Testis (tissue), 3 donors: Measurements from ENCODE around the gene ARID5A. TPM values are rescaled to one million over a fixed set of nuclear protein-coding genes. Genes with fewer than 3 reads are reported as not detected.

Experiments used
- DNase-seq: peaks from one replicate; pipeline ENCODE4 v3.0.0-alpha.2; 2019
- H3K27ac ChIP-seq, 2 donors: fragments of 200-600 bp; sonication (generic); one replicate each; pipeline ENCODE4 v1.5.1; 2019
- H3K27me3 ChIP-seq: fragments of 200-600 bp; sonication (generic); one replicate; pipeline ENCODE4 v1.5.1; 2019
- H3K36me3 ChIP-seq: fragments of 200-600 bp; sonication (generic); one replicate; pipeline ENCODE4 v1.5.1; 2017; ENCODE audit warnings: low read depth; ENCODE audit errors: missing control alignments
- H3K4me1 ChIP-seq: fragments of 200-600 bp; sonication (generic); one replicate; pipeline ENCODE4 v1.5.1; 2019
- H3K4me3 ChIP-seq, 2 donors: fragments of 200-600 bp; sonication (generic); one replicate each; pipeline ENCODE4 v1.5.1; 2017 to 2019
- H3K9me3 ChIP-seq: fragments of 200-600 bp; sonication (generic); one replicate; pipeline ENCODE4 v1.5.1; 2017
- POLR2A ChIP-seq: fragments of 450-650 bp; IDR thresholded peaks from one replicate; pipeline ENCODE4 v1.6.1; 2017; ENCODE audit warnings: antibody characterized with exemption, mild to moderate bottlenecking, moderate library complexity
- WGBS, 2 donors: methylation state at CpG; one replicate each; pipeline ENCODE4 v1.1.5; 2018; 5-methylcytosine and 5-hydroxymethylcytosine counted together
- intact Hi-C: fragments of 100-400 bp; cut with DNase I; formaldehyde crosslinking; loops from one replicate; pipeline ENCODE4 v1.15.1; 2023; ENCODE audit warnings: low total_unique reads
- polyA plus RNA-seq: library from polyadenylated mRNA; stranded (reverse); fragments of 350-450 nt; fragmentation: Illumina TruSeq; extraction: RNeasy Lipid Tissue Mini Kit (QIAGEN cat#74804); gene quantifications from one replicate; pipeline ENCODE4 v1.2.3, GENCODE V29; 2014; ENCODE audit warnings: low read depth, low replicate concordance; ENCODE audit not compliant: insufficient read depth
- total RNA-seq, 2 donors: library from RNA; depleted of rRNA; stranded (reverse); fragments of >200 nt; gene quantifications; one replicate each; pipeline ENCODE4 v1.2.3, GENCODE V29; 2016
- TF ChIP-seq, protein P1 (sequence below), 3 experiments: fragments of 450-650 bp in 2 of 3; fragments of 200-600 bp in 1 of 3; sonication (generic) in 1 of 3; IDR thresholded peaks; one replicate each; pipeline ENCODE4 v1.5.1; 2016 to 2019; ENCODE audit warnings: antibody characterized with exemption in 3 of 3, mild to moderate bottlenecking in 2 of 3, moderate library complexity in 1 of 3

The ARID5A gene
- total and polyA plus RNA-seq, 3 donors from 2014 or later: 20.1 to 33.7 (median 31.7) TPM

DNA sequence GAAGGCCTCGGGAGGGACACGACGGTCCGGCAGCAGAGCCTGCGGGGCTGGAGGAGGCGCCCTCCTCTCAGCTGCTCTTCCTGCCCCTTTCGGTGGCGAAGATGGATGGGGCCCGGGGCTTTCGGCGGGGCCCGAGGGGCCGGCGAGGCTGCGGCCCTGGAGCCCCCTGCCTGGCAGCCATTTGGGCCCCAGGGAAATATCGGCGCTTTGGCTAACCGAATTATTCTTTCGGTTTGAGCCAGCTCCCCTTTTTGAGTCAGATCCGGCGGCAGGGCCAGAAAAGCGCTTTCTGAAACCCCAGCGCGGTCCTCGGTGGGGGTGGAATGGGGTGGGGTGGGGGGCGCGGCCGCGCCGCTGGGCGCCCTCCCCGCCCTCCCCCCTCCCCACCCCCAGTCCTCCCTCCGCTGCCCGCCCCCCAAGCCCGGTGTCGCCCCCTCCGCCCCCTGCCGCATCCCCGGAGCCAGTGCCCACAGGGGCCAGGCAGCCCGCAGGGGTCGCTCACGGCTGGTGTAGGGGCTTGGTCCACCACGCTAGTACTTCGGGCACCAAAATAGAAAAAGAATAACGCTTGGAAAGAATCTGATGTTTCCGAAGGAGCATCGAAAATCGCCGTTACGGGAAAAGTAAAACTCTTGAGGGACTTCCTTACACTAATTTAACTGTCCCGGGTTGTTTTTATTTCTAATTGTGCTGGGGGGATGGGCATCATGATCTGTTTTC, 9.1 kb upstream of the ARID5A start:
- Histone ChIP-seq H3K27me3 (no peaks in the 10 kb centered on the region), H3K4me3 (peak overlapping the region; percentile 53 to 63), H3K36me3 (no peaks in the 10 kb centered on the region), H3K27ac (peak overlapping the region; percentile 81 to 84), H3K4me1 (peaks cover 22% of the 10 kb centered on the region), H3K9me3 (no peaks in the 10 kb centered on the region)
- TF ChIP-seq, protein P1, sequence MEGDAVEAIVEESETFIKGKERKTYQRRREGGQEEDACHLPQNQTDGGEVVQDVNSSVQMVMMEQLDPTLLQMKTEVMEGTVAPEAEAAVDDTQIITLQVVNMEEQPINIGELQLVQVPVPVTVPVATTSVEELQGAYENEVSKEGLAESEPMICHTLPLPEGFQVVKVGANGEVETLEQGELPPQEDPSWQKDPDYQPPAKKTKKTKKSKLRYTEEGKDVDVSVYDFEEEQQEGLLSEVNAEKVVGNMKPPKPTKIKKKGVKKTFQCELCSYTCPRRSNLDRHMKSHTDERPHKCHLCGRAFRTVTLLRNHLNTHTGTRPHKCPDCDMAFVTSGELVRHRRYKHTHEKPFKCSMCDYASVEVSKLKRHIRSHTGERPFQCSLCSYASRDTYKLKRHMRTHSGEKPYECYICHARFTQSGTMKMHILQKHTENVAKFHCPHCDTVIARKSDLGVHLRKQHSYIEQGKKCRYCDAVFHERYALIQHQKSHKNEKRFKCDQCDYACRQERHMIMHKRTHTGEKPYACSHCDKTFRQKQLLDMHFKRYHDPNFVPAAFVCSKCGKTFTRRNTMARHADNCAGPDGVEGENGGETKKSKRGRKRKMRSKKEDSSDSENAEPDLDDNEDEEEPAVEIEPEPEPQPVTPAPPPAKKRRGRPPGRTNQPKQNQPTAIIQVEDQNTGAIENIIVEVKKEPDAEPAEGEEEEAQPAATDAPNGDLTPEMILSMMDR (IDR thresholded peaks at IDR 0.05): no peak
- no peak for TF ChIP-seq POLR2A
- WGBS, 2 donors: 0 to 1% methylated on average over 25 to 50 of the region's 51 CpGs
- intact Hi-C loops: no loop called here
- no peak for DNase-seq

DNA sequence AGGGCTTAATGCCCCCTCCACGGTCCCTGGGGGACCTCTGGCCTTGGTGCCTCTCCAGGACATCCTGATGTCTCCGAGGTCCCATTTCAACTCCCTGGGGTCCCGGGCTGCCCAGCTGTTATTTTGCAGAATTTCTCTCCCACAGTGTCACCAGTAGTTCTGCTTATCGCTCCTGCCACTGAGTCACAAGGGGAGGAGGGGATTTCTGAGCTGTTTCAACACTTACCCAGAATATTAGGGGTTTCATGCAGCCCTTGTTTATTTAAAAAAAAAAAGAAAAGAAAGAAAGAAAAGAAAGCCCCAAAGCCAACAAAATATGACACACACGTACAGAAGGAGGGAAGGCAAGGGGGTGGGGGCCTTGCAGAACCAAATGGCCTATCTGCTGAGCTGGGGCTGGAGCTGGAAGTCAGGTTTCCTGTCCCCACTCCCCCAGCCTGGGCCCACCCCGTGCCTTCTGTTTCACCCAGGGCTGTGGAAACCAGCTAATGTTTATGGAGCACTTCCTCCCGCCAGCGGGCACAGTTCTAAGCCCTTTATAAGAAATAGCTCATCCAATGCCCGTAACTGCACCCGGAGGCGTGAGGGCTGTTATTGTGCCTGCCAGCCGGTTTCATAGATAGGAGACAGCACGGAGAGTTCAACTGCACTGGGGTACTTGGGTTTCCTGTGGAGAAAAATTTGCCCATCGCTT, 8.4 kb upstream of the ARID5A start:
- Histone ChIP-seq H3K36me3 (no peaks in the 10 kb centered on the region), H3K4me1 (peaks cover 29% of the 10 kb centered on the region)
- WGBS, 2 donors: 26 to 43% methylated on average over 11 to 14 of the region's 14 CpGs

DNA sequence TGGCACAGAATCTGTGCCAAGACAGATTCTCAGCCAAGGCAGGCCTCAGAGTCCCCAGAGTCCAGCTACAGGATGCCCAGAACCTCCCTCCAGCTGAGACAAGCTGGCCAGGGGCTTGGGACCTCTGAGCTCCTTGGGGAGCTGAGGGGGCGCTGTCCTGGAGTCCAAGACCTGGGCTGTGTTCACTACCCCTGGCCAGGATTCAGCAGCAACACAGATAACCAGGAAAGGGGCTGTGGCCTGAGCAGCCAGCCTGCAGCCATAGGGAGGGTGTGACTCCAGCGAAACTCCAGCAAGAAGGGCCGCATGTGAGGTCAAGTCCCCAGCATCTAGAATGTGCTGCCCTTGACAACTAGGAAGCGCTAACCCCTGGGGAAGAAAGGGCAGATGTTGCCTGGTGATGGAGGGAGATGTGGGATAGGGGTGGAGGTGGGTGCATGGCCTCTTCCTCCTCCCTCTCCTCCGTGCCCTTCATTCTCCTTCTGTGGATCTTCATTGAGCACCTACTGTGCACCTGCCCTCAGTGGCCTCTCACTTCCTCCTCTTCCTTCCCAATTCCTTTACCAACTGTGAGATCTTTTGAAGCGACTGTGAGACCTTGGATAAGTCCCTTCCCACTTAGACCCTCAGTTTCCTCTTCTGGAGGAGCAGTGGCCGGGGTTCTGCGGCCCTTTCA, 7.7 kb upstream of the ARID5A start:
- peaks cover 36% of the 10 kb centered on the region for H3K4me1 ChIP-seq
- 85 to 94% methylated on average over 7 to 8 of the region's 8 CpGs for WGBS, 2 donors
- intact Hi-C loops: no loop called here

More for the DNA sequence above, 8.4 kb upstream of the ARID5A start:
- peak overlapping the region; percentile 81 to 84 for H3K27ac ChIP-seq
- peak overlapping the region; percentile 53 to 63 for H3K4me3 ChIP-seq
- H3K9me3 ChIP-seq: no peaks in the 10 kb centered on the region
- peak; percentile 63 for DNase-seq
- H3K27me3 ChIP-seq: no peaks in the 10 kb centered on the region
- TF ChIP-seq POLR2A: no peak
- TF ChIP-seq, protein P1 (IDR thresholded peaks at IDR 0.05): no peak
- intact Hi-C loops: no loop called here

DNA sequence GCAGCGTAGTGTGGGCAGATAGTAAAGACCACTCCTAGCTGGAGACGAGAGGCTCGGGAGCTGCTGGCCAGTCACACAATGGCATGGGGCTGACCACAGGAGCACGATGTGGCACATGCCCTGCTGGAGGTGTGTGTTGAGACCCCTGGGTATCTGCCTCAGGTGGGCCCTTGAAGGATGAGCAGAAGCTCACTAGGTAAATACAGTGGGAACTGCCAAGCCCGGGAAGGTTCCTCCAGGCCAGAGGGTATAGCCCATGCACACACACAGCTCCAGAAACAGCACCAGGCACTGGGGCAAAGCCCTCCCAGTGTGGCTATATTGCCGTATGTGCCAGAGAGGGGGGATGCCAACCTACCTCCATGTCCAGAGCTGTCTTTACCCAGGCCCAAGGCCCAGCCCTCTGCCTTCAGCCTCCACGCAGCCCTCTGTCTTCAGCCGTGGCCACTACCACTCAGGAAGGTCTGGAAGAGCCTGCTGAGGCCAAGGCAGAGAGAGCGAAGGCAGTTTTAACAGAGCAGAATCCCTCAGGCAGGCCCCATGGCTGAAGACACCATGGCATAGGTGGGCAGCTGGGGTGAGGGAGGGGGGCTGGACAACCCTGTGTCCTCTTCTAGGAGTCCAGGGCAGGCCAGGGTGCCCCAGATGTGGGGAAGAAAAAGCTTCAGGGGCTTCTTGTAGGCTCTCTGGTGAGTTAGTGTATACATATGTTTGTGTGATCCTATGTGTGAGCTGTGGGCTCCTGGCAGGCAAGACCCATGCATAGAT, 7.0 kb upstream of the ARID5A start:
- no peak for TF ChIP-seq POLR2A
- TF ChIP-seq, protein P1 (IDR thresholded peaks at IDR 0.05): no peak
- H3K4me1 ChIP-seq: peaks cover 43% of the 10 kb centered on the region
- H3K9me3 ChIP-seq: no peaks in the 10 kb centered on the region
- no peak overlapping the region for H3K27ac ChIP-seq
- 94 to 96% methylated on average over 8 to 9 of the region's 9 CpGs for WGBS, 2 donors
- no peaks in the 10 kb centered on the region for H3K27me3 ChIP-seq
- no peak for DNase-seq
- no peak overlapping the region for H3K4me3 ChIP-seq
- H3K36me3 ChIP-seq: no peaks in the 10 kb centered on the region
- intact Hi-C loops: no loop called here

More for the DNA sequence above, 7.7 kb upstream of the ARID5A start:
- no peak overlapping the region for H3K4me3 ChIP-seq
- no peaks in the 10 kb centered on the region for H3K27me3 ChIP-seq
- H3K9me3 ChIP-seq: no peaks in the 10 kb centered on the region
- DNase-seq: no peak
- peak overlapping the region; percentile 81 to 84 for H3K27ac ChIP-seq
- TF ChIP-seq, protein P1 (IDR thresholded peaks at IDR 0.05): no peak
- no peak for TF ChIP-seq POLR2A
- no peaks in the 10 kb centered on the region for H3K36me3 ChIP-seq
